Fibroblast of mammary gland (primary cell): ENCODE data around the gene FAM118B.

Experiments
- DNase-seq: peaks from one replicate; pipeline ENCODE4 v3.0.0-alpha.2; 2010; ENCODE audit warnings: low read depth
- H3K4me3 ChIP-seq: 2 replicates; pipeline ENCODE4 v1.5.1; 2011; ENCODE audit warnings: low read depth, mild to moderate bottlenecking, low read length, moderate library complexity; ENCODE audit not compliant: control insufficient read depth
- CTCF ChIP-seq: conservative IDR thresholded peaks from 2 replicates; pipeline ENCODE4 v1.5.1; 2011; ENCODE audit warnings: low read depth, low read length, inconsistent platforms; ENCODE audit not compliant: control insufficient read depth, insufficient read depth

Gene FAM118B

GRCh38 chr11:126281245-126281644 is 69.7 kb downstream of the FAM118B start:
- H3K4me3 ChIP-seq, result no peak overlapping the region
- no peak for TF ChIP-seq CTCF
- DNase-seq, result no peak

DNA sequence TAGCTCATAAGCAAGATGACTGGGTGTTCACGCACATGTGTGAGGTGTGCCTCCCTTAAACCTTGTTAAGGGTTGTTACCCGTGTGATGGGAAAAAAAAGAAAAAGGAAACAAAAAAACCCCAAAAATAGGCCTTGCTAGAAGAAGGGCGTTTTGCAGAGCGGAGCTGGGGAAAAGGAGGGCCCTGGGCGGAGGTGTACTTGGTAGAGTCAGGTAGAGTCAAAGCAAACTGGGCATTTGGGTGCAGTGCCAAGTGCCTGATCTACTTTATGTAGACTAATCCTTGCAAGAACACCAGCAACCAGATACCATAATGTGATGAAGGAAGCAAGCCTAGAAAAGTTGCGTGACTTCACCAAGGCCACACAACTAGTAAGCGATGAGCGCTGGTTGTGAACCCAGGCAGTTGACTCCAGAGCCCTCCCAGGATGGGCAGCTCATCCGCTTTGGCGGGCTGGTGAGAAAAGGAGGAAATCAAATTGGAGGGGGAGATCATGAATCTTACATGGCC is 70.1 kb downstream of the FAM118B start:
- no peak for DNase-seq
- TF ChIP-seq CTCF, result no peak
- no peak overlapping the region for H3K4me3 ChIP-seq

DNA sequence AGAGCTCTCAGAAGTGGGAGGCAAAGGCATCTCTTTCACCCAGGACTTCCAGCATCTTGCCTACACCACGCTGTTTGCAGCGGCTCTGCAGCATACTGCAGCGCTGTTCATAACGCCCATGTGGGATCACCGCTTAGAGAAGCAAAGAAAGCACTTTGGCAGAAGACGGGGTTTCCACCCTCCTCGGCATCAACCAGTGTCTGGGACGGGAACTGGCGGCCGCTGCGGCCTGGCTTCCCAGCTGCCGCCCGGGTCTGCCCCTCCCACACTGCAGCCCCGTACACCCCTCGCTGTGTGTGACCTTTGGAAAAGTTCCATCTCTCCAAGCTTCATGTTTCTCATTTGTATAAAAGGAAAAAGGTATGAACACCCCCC is 70.8 kb downstream of the FAM118B start:
- peak; percentile 44 for DNase-seq
- peak overlapping the region; percentile 72 for H3K4me3 ChIP-seq
- TF ChIP-seq CTCF, result no peak

DNA sequence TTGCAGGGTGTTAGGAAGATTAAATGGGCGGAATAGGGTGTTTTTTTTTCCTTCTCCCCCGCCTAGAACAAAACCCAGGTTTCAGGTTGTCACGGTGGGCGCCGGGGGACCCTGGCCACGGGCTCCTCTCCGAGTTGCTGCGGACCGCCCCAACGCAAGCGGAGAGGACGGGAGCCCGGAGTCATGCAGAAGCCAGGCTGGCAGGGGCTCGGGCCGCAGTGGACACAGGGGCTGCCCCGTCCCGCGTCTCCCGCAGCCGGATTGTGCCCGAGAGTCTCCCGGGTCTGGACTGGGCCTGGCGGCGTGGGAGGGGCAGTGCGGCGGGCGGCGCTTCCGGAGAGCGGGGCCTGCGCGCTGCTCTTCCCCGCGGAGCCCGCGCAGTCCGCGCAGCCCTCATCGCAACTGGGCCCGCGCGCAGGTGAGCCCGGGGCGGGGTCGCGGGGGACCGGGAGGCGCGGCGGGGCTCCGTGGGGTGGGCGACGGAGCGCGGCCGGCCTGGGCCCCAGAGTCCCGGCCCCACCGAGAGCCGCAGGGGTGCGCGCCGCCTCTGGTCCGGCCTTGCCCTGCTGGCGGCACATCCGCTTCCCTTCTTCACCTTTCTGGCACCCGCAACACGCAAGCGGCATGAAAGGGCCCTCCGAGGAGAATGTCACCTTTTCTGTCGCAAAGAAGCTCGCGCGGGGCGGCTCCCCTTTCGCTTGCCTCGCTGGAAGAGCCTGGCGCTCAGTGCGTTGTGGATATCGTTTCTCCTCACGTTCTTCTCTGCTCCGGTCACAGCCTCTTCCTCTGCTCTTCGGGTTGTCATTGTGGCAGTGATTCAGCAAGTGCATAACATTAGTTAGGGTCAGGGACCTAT is 71.4 kb downstream of the FAM118B start, which contains the start of gene TIRAP:
Gene TIRAP, plus strand, starts transcription at position 358 of the 856 bp plus-strand sequence. CDS start 7,802 bp downstream, outside the sequence.
- no peak for TF ChIP-seq CTCF
- DNase-seq, result peak; percentile 50
- H3K4me3 ChIP-seq, result peak within 1 kb of the TSS; percentile 72

GRCh38 chr11:126284829-126285228 is 73.2 kb downstream of the FAM118B start:
- TF ChIP-seq CTCF, result no peak
- DNase-seq, result peak; percentile 97
- H3K4me3 ChIP-seq, result no peak overlapping the region

- TF ChIP-seq CTCF, result no peak
- H3K4me3 ChIP-seq, result no peak overlapping the region
- DNase-seq, result no peak
These were observed 76.7 kb downstream of the FAM118B start for GRCh38 chr11:126288237-126288636.
